GM23248 (cell line): ENCODE measurements around the gene DDRGK1.

Experiments
- EZH2 ChIP-seq: fragments of 200-600 bp; sonication (generic); IDR thresholded peaks from 2 replicates; pipeline ENCODE4 v1.6.1; 2018; ENCODE audit warnings: antibody characterized with exemption, mild to moderate bottlenecking; ENCODE audit not compliant: insufficient read depth, poor library complexity, severe bottlenecking
- EZH2phosphoT487 ChIP-seq: fragments of 200-600 bp; sonication (generic); IDR thresholded peaks from 2 replicates; pipeline ENCODE4 v1.6.1; 2018; ENCODE audit warnings: antibody characterized with exemption, moderate library complexity, mild to moderate bottlenecking, low read depth; ENCODE audit not compliant: insufficient read depth

- TF ChIP-seq EZH2phosphoT487: no peak
- TF ChIP-seq EZH2: no peak
These were observed 24.2 kb downstream of the DDRGK1 start for GRCh38 chr20:3180319-3180718.
